GM12801 (cell line): ENCODE results near the gene IQCF5.

ENCODE experiments used
- TF ChIP-seq, protein P1 (sequence below): IDR thresholded peaks from one replicate; pipeline ENCODE4 v1.5.1; 2011; ENCODE audit warnings: control low read depth; ENCODE audit not compliant: insufficient read length; ENCODE audit errors: extremely low read depth

Gene IQCF5

DNA sequence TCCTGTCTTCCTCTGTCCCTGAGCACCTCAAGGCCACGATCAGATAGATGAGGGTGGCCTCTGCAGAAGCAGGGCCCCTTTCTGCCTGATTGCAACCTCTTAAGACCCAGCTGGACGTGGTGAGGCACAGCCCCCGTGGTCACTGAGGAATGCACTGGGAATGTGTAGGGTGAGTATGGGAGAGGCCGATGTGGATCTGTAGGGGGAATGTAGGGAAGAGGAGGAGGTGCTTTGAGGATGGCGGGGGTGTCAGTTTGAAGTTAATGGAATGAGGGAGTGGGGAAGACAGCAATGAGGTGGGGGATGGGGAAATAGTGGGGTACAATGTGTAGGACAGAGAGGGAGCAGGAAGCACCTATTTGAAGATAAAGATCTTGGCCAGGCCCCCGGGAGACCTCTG is 785 bp upstream of the IQCF5 start:
- TF ChIP-seq, protein P1, sequence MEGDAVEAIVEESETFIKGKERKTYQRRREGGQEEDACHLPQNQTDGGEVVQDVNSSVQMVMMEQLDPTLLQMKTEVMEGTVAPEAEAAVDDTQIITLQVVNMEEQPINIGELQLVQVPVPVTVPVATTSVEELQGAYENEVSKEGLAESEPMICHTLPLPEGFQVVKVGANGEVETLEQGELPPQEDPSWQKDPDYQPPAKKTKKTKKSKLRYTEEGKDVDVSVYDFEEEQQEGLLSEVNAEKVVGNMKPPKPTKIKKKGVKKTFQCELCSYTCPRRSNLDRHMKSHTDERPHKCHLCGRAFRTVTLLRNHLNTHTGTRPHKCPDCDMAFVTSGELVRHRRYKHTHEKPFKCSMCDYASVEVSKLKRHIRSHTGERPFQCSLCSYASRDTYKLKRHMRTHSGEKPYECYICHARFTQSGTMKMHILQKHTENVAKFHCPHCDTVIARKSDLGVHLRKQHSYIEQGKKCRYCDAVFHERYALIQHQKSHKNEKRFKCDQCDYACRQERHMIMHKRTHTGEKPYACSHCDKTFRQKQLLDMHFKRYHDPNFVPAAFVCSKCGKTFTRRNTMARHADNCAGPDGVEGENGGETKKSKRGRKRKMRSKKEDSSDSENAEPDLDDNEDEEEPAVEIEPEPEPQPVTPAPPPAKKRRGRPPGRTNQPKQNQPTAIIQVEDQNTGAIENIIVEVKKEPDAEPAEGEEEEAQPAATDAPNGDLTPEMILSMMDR: no peak

- TF ChIP-seq, protein P1: no peak
These were observed 512 bp downstream of the IQCF5 start for GRCh38 chr3:51874889-51875288.

- TF ChIP-seq, protein P1: no peak
These were observed 990 bp downstream of the IQCF5 start for GRCh38 chr3:51874411-51874810.

GRCh38 chr3:51873876-51874275 is 1.5 kb downstream of the IQCF5 start:
- TF ChIP-seq, protein P1: no peak

DNA sequence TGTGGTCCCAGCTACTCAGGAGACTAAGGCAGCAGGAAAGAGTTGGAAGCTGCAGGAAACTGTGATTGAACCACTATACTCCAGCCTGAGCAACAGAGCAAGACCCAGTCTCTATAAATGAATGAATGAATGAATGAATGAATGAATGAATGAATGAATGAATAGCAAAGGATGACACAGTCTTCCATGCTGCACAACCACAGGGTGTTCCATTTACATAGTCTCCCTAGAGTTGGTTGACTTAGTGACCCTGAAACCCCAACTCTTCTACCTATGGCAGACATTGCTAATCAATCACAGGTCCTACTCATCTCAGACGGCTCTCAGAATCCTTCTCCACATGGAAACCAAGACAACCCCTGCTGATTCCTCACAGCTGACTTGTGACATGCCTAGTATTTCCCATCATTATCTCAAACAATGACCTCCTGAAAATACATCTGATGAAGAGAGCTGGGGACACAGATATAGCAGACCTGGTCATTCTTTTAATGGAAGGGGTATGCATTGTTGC is 2.1 kb downstream of the IQCF5 start:
- TF ChIP-seq, protein P1: no peak

DNA sequence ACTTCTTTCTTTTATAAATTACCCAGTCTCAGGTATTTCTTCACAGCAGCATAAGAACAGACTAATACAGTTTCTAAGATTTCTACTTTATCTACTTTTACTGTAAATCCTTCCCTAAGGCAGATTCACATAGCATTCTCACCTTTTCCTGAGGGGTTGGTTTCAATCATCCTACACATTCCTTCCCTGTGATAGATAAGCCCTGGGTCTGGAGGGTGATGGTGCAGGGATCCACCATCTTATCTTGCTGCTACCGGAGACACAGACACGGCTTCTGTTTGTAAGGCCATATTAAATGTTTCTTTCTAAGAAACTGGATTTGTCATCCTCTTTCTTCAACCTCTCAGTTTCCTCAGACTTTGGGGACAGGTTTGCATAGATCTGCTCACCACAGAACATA is 6.1 kb downstream of the IQCF5 start:
- TF ChIP-seq, protein P1: no peak

- TF ChIP-seq, protein P1: no peak
These were observed 12.5 kb downstream of the IQCF5 start for GRCh38 chr3:51862886-51863285.
